ENCODE data around the gene BTBD2. TPM values are rescaled to one million over a fixed set of nuclear protein-coding genes. Genes with fewer than 3 reads are reported as not detected.

Gene BTBD2
- total and polyA plus RNA-seq, 2 of the 13 experiments (the other 11 are each of a cell fraction or from before 2014, with no cell fraction given), result 28.1 to 45.3 TPM

DNA sequence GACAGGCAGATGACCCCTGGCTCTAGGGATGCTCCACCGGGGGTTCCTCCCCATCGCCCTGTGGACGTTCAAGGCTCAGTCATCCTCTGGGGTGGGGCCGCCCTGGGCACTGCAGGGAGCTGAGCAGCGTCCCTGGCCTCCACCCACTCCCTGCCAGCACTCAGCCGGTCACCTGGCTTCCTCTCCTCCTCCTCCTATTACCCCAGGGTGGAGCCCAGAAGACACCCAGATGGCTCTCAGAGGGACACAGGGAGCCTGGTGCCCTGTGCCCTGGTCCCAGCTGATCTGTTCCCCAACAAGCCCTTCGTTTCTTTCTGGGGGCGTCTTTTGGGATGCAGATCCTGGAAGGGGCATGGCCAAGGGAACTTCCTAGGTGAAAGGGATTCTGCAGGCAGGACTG is 39.2 kb upstream of the BTBD2 start:
- no peak overlapping the region for H3K4me3 ChIP-seq (replicated peaks in 1 of 3; ENCODE audit: insufficient read depth in 1 of 3, low read depth in 2 of 3, low read length in 3 of 3)
- H3K9ac ChIP-seq (ENCODE audit: insufficient read depth, low read depth, low read length), result no peak overlapping the region
- WGBS (ENCODE audit: low lambda C conversion rate), result 59% methylated on average over 7 of the region's 8 CpGs
- H3K4me2 ChIP-seq (ENCODE audit: low read depth, low read length), result no peak overlapping the region; the same call in 1 of the 2 replicates
- in situ Hi-C loops (cut with HindIII; ENCODE audit: extremely low pct_ligation_motif_present, low pct_unique_long_range_greater_than_20kb), result no loop called here
- ChIA-PET POLR2A (no interaction called here), CTCF (ENCODE audit: low intra/inter-chr PET ratio, low total read pairs) (no interaction called here)
- no peak overlapping the region for H3K27ac ChIP-seq (ENCODE audit: extremely low read length, insufficient read depth, low read length)
- intact Hi-C loops (cut with micrococcal nuclease; ENCODE audit: unreplicated experiment), result no loop called here
- FAIRE-seq, result no peak
- H2AFZ ChIP-seq (ENCODE audit: low read length), result no peak overlapping the region
- no peaks in the 10 kb centered on the region for H3K36me3 ChIP-seq (replicated peaks in 1 of 2; ENCODE audit: control insufficient read depth in 1 of 2, insufficient read depth in 2 of 2, low read length in 2 of 2)
- no TSS peak for BruUV-seq (replicated peaks)
- ATAC-seq, result no peak
- H3K79me2 ChIP-seq (ENCODE audit: insufficient read depth, low read length), result peaks cover 9% of the 10 kb centered on the region
- DNase-seq (ENCODE audit: low spot score), result no peak
- H3K9me3 ChIP-seq (ENCODE audit: low read length), result no peaks in the 10 kb centered on the region
- no peaks in the 10 kb centered on the region for H3K27me3 ChIP-seq (ENCODE audit: control insufficient read depth in 1 of 2, insufficient read depth in 2 of 2, low read length in 2 of 2)
- H3K4me1 ChIP-seq (ENCODE audit: insufficient read depth, low read length), result peaks cover 82% of the 10 kb centered on the region
- TF ChIP-seq RFXAP (CRISPR knock-in tag; IDR thresholded peaks at IDR 0.05; ENCODE audit: borderline replicate concordance) (no peak), WIZ (CRISPR knock-in tag; IDR thresholded peaks at IDR 0.05) (no peak), YEATS2 (CRISPR knock-in tag; IDR thresholded peaks at IDR 0.05; ENCODE audit: borderline replicate concordance) (no peak), POLR2A (IDR thresholded peaks at IDR 0.05; ENCODE audit: insufficient read depth in 1 of 2, low read depth in 2 of 2, low read length in 2 of 2) (no peak), ZNF205 (CRISPR knock-in tag; IDR thresholded peaks at IDR 0.05) (no peak), HNRNPUL1 (IDR thresholded peaks at IDR 0.05; ENCODE audit: low read depth, low read length) (no peak), ZSCAN20 (CRISPR knock-in tag; IDR thresholded peaks at IDR 0.05; ENCODE audit: borderline replicate concordance) (no peak), ZNF326 (CRISPR knock-in tag; IDR thresholded peaks at IDR 0.05; ENCODE audit: borderline replicate concordance) (no peak), KDM3A (CRISPR knock-in tag; IDR thresholded peaks at IDR 0.05; ENCODE audit: low read depth) (no peak), ZNF782 (CRISPR knock-in tag; IDR thresholded peaks at IDR 0.05; ENCODE audit: borderline replicate concordance) (no peak), SP4 (CRISPR knock-in tag; IDR thresholded peaks at IDR 0.05) (no peak), ZFP41 (CRISPR knock-in tag; IDR thresholded peaks at IDR 0.05; ENCODE audit: borderline replicate concordance) (no peak), KLF16 (CRISPR knock-in tag; IDR thresholded peaks at IDR 0.05) (no peak)
- TF ChIP-seq, protein P1, sequence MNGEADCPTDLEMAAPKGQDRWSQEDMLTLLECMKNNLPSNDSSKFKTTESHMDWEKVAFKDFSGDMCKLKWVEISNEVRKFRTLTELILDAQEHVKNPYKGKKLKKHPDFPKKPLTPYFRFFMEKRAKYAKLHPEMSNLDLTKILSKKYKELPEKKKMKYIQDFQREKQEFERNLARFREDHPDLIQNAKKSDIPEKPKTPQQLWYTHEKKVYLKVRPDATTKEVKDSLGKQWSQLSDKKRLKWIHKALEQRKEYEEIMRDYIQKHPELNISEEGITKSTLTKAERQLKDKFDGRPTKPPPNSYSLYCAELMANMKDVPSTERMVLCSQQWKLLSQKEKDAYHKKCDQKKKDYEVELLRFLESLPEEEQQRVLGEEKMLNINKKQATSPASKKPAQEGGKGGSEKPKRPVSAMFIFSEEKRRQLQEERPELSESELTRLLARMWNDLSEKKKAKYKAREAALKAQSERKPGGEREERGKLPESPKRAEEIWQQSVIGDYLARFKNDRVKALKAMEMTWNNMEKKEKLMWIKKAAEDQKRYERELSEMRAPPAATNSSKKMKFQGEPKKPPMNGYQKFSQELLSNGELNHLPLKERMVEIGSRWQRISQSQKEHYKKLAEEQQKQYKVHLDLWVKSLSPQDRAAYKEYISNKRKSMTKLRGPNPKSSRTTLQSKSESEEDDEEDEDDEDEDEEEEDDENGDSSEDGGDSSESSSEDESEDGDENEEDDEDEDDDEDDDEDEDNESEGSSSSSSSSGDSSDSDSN (CRISPR knock-in tag; IDR thresholded peaks at IDR 0.05), result no peak
- TF ChIP-seq, protein P2, sequence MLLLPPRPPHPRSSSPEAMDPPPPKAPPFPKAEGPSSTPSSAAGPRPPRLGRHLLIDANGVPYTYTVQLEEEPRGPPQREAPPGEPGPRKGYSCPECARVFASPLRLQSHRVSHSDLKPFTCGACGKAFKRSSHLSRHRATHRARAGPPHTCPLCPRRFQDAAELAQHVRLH (CRISPR knock-in tag; IDR thresholded peaks at IDR 0.05; ENCODE audit: borderline replicate concordance, low read depth), result no peak
- TF ChIP-seq, protein P3, sequence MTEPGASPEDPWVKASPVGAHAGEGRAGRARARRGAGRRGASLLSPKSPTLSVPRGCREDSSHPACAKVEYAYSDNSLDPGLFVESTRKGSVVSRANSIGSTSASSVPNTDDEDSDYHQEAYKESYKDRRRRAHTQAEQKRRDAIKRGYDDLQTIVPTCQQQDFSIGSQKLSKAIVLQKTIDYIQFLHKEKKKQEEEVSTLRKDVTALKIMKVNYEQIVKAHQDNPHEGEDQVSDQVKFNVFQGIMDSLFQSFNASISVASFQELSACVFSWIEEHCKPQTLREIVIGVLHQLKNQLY (CRISPR knock-in tag; IDR thresholded peaks at IDR 0.05), result no peak
- TF ChIP-seq, protein P4, sequence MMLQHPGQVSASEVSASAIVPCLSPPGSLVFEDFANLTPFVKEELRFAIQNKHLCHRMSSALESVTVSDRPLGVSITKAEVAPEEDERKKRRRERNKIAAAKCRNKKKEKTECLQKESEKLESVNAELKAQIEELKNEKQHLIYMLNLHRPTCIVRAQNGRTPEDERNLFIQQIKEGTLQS (CRISPR knock-in tag; IDR thresholded peaks at IDR 0.05), result no peak
- TF ChIP-seq, protein P5, sequence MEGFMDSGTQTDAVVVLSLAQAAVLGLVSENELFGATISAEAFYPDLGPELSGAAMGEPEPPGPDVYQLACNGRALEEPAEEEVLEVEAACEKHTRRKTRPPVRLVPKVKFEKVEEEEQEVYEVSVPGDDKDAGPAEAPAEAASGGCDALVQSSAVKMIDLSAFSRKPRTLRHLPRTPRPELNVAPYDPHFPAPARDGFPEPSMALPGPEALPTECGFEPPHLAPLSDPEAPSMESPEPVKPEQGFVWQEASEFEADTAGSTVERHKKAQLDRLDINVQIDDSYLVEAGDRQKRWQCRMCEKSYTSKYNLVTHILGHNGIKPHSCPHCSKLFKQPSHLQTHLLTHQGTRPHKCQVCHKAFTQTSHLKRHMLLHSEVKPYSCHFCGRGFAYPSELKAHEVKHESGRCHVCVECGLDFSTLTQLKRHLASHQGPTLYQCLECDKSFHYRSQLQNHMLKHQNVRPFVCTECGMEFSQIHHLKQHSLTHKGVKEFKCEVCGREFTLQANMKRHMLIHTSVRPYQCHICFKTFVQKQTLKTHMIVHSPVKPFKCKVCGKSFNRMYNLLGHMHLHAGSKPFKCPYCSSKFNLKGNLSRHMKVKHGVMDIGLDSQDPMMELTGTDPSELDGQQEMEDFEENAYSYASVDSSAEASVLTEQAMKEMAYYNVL (CRISPR knock-in tag; IDR thresholded peaks at IDR 0.05; ENCODE audit: borderline replicate concordance), result no peak
- peaks cover 7% of the 10 kb centered on the region for H4K20me1 ChIP-seq (ENCODE audit: insufficient read depth, low read length)

All from HepG2 (cell line).